Bronchial epithelial cell (primary cell): ENCODE results near the gene ATP8A1. TPM values are rescaled to one million over a fixed set of nuclear protein-coding genes. Genes with fewer than 3 reads are reported as not detected.

Experiments used
- DNase-seq: peaks from one replicate; pipeline ENCODE4 v3.0.0-alpha.2; 2010; ENCODE audit warnings: low read depth
- FAIRE-seq: peaks from 2 replicates; lab custom pipeline; 2011; peaks lifted over from hg19 to GRCh38; lab: Jason Lieb, UNC
- H3K27me3 ChIP-seq: 2 replicates; pipeline ENCODE4 v1.5.1; 2011; ENCODE audit warnings: low read length; ENCODE audit not compliant: control insufficient read depth, insufficient read depth
- H3K36me3 ChIP-seq: 2 replicates; pipeline ENCODE4 v1.5.1; 2011; ENCODE audit warnings: low read length; ENCODE audit not compliant: control insufficient read depth, insufficient read depth
- H3K4me3 ChIP-seq: 2 replicates; pipeline ENCODE4 v1.5.1; 2011; ENCODE audit warnings: mild to moderate bottlenecking, low read depth, low read length, control low read depth
- CTCF ChIP-seq: IDR thresholded peaks from 2 replicates; pipeline ENCODE4 v1.5.1; 2011; ENCODE audit warnings: mild to moderate bottlenecking, moderate library complexity, low read length, control low read depth, inconsistent platforms; ENCODE audit not compliant: insufficient read depth, severe bottlenecking
- total RNA-seq: library from RNA; depleted of rRNA; stranded (reverse); fragments of >200 nt; gene quantifications from 2 replicates; pipeline ENCODE4 v1.2.1, GENCODE V29; 2014

The ATP8A1 gene
- total RNA-seq, 1 donor from 2014 or later, result 2.1 TPM

- Histone ChIP-seq H3K4me3 (no peak overlapping the region), H3K27me3 (peaks cover 32% of the 10 kb centered on the region), H3K36me3 (no peaks in the 10 kb centered on the region)
- peak; percentile 53 for TF ChIP-seq CTCF
- FAIRE-seq (no peak), DNase-seq (peak; percentile 29)
Measured at GRCh38 chr4:42401171-42401570, 255.7 kb downstream of the ATP8A1 start.

DNA sequence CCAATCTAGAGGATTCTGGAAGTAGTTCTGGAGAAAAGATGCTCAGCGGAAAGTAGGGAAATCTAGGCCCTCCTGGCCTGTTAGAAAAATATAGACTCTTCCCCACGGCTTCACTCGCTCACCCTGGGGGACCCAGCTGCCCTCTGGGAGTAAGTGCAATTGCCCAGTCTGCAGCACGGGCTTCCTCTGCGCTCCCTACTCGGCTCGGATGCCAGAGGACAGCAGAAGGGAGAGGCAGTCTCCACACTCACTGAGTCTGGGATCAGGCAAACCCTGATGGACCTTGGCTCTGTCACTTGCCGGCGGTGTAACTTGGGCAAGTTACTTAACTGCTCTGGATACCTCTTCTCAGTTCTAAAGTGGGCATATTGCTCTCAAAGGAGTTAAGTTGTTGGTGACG, 257.5 kb downstream of the ATP8A1 start:
- TF ChIP-seq CTCF, result no peak
- peaks cover 32% of the 10 kb centered on the region for H3K27me3 ChIP-seq
- DNase-seq (no peak), FAIRE-seq (no peak)
- no peak overlapping the region for H3K4me3 ChIP-seq
- no peaks in the 10 kb centered on the region for H3K36me3 ChIP-seq

- TF ChIP-seq CTCF, result no peak
- H3K27me3 ChIP-seq, result peaks cover 32% of the 10 kb centered on the region
- no peak overlapping the region for H3K4me3 ChIP-seq
- FAIRE-seq (no peak), DNase-seq (no peak)
- no peaks in the 10 kb centered on the region for H3K36me3 ChIP-seq
Measured at GRCh38 chr4:42398871-42399331, 258.0 kb downstream of the ATP8A1 start.

GRCh38 chr4:42398171-42398870, 258.6 kb downstream of the ATP8A1 start:
- H3K4me3 ChIP-seq, result peak overlapping the region; percentile 22
- no peaks in the 10 kb centered on the region for H3K36me3 ChIP-seq
- no peak for TF ChIP-seq CTCF
- no peak for FAIRE-seq
- no peak for DNase-seq
- peaks cover 32% of the 10 kb centered on the region for H3K27me3 ChIP-seq

DNA sequence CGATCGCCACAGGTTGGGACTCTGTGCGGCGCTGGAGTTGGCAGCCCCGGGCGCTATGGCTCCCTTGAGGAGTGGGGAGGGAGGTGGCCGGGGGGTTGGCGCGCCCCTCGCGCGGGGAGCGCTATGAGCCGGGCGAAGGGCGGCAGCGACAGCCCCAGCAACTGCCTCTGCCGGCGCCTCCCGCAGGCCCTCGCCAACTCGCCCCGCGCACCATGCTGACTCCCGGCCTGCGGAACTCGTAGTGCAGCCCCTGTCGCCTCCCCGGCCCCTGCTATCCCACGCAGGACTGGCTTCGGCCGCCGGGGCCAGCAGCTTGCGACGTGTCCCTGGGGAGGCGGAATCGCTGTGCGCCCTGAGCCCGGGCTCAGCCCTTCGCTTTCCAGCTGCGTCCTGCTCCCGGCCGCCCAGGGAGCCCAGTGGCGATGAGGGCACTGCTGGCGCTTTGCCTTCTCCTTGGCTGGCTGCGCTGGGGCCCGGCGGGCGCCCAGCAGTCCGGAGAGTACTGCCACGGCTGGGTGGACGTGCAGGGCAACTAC, 259.2 kb downstream of the ATP8A1 start:
- no peaks in the 10 kb centered on the region for H3K36me3 ChIP-seq
- H3K27me3 ChIP-seq, result peaks cover 32% of the 10 kb centered on the region
- no peak for FAIRE-seq
- no peak for TF ChIP-seq CTCF
- H3K4me3 ChIP-seq, result peak overlapping the region; percentile 22
- no peak for DNase-seq
